Hematopoietic multipotent progenitor cell treated with erythropoietin and hydrocortisone succinate and interleukin-3 and kit ligand, for 15 days (in vitro differentiated cells): ENCODE measurements around the gene IDH2.
"Not testable (repeated sequence)": the region's sequence is repeated elsewhere in the genome, so short reads cannot be mapped to it uniquely, and the experiment has no call there.

Experiments used
- DNase-seq: peaks from one replicate; pipeline ENCODE4 v3.0.0-alpha.2; 2015; ENCODE audit warnings: low spot score

The IDH2 gene

GRCh38 chr15:90083954-90084607, 18.2 kb downstream of the IDH2 start:
- DNase-seq, result no peak

- DNase-seq, result no peak
Observed at GRCh38 chr15:90083419-90083818, 18.8 kb downstream of the IDH2 start.

GRCh38 chr15:90082140-90082715, 20.0 kb downstream of the IDH2 start:
- no peak for DNase-seq

GRCh38 chr15:90080818-90081393, 21.4 kb downstream of the IDH2 start:
- DNase-seq, result no peak

GRCh38 chr15:90080458-90080755, 21.9 kb downstream of the IDH2 start:
- DNase-seq, result no peak

GRCh38 chr15:90079619-90080457, 22.4 kb downstream of the IDH2 start:
- no peak for DNase-seq

- DNase-seq, result no peak
Observed at GRCh38 chr15:90078965-90079364, 23.3 kb downstream of the IDH2 start.

GRCh38 chr15:90076716-90077115, 25.6 kb downstream of the IDH2 start:
- no peak for DNase-seq

GRCh38 chr15:90075420-90076289, 26.6 kb downstream of the IDH2 start:
- DNase-seq, result no peak

GRCh38 chr15:90074916-90075315, 27.4 kb downstream of the IDH2 start:
- DNase-seq, result no peak

- DNase-seq, result no peak
Observed at GRCh38 chr15:90074023-90074422, 28.2 kb downstream of the IDH2 start.

GRCh38 chr15:90072978-90073640, 29.2 kb downstream of the IDH2 start:
- DNase-seq, result no peak

GRCh38 chr15:90071220-90071807, 31.0 kb downstream of the IDH2 start:
- peak; percentile 67 for DNase-seq

GRCh38 chr15:90070623-90071022, 31.6 kb downstream of the IDH2 start:
- DNase-seq, result not testable (repeated sequence)

GRCh38 chr15:90067953-90068606, 34.2 kb downstream of the IDH2 start:
- no peak for DNase-seq

- DNase-seq, result no peak
Observed at GRCh38 chr15:90067181-90067952, 34.9 kb downstream of the IDH2 start.

GRCh38 chr15:90065682-90066049, 36.6 kb downstream of the IDH2 start:
- DNase-seq, result no peak

GRCh38 chr15:90064911-90065681, 37.2 kb downstream of the IDH2 start:
- DNase-seq, result no peak

GRCh38 chr15:90063770-90064247, 38.5 kb downstream of the IDH2 start:
- no peak for DNase-seq
